ENCODE data around the gene H2AZ2. TPM values are rescaled to one million over a fixed set of nuclear protein-coding genes. Genes with fewer than 3 reads are reported as not detected.
"Not testable (repeated sequence)": the region's sequence is repeated elsewhere in the genome, so short reads cannot be mapped to it uniquely, and the experiment has no call there.

H2AZ2 gene
- polyA plus RNA-seq, 2 donors, result 70.0 to 93.6 TPM

GRCh38 chr7:44791278-44792219 is 56.3 kb downstream of the H2AZ2 start:
- no peaks in the 10 kb centered on the region for H3K4me1 ChIP-seq (ENCODE audit: control insufficient read depth in 2 of 2, insufficient read depth in 2 of 2, low read length in 1 of 2)
- no peak overlapping the region for H3K4me3 ChIP-seq (ENCODE audit: low read depth in 1 of 2, low read length in 2 of 2)
- H3K9me3 ChIP-seq (ENCODE audit: control insufficient read depth in 2 of 2, insufficient read depth in 1 of 2, low read depth in 1 of 2, low read length in 1 of 2), result no peaks in the 10 kb centered on the region
- H3K36me3 ChIP-seq (ENCODE audit: control insufficient read depth in 2 of 2, insufficient read depth in 2 of 2, low read length in 1 of 2), result no peaks in the 10 kb centered on the region
- peak overlapping the region in 1 of 2 donors; percentile 44 for H3K27ac ChIP-seq (ENCODE audit: low read depth in 2 of 2, low read length in 1 of 2)
- H3K27me3 ChIP-seq (ENCODE audit: control insufficient read depth in 1 of 2, insufficient read depth in 2 of 2, low read length in 2 of 2), result no peaks in the 10 kb centered on the region
- 82 to 87% methylated on average over 8 of the region's 8 CpGs for WGBS, 2 donors

- H3K4me1 ChIP-seq (ENCODE audit: control insufficient read depth in 2 of 2, insufficient read depth in 2 of 2, low read length in 1 of 2), result no peaks in the 10 kb centered on the region
- WGBS, 2 donors, result 80 to 84% methylated on average over 5 of the region's 5 CpGs
- no peaks in the 10 kb centered on the region for H3K9me3 ChIP-seq (ENCODE audit: control insufficient read depth in 2 of 2, insufficient read depth in 1 of 2, low read depth in 1 of 2, low read length in 1 of 2)
- no peak overlapping the region for H3K4me3 ChIP-seq (ENCODE audit: low read depth in 1 of 2, low read length in 2 of 2)
- H3K36me3 ChIP-seq (ENCODE audit: control insufficient read depth in 2 of 2, insufficient read depth in 2 of 2, low read length in 1 of 2), result no peaks in the 10 kb centered on the region
- no peak overlapping the region for H3K27ac ChIP-seq (ENCODE audit: low read depth in 2 of 2, low read length in 1 of 2)
- H3K27me3 ChIP-seq (ENCODE audit: control insufficient read depth in 1 of 2, insufficient read depth in 2 of 2, low read length in 2 of 2), result no peaks in the 10 kb centered on the region
Observed at GRCh38 chr7:44789990-44790389, 57.9 kb downstream of the H2AZ2 start.

GRCh38 chr7:44787762-44788161 is 60.1 kb downstream of the H2AZ2 start:
- 82 to 87% methylated on average over 3 of the region's 3 CpGs for WGBS, 2 donors

GRCh38 chr7:44787041-44787440 is 60.8 kb downstream of the H2AZ2 start:
- no peak overlapping the region for H3K4me3 ChIP-seq (ENCODE audit: low read depth in 1 of 2, low read length in 2 of 2)
- H3K4me1 ChIP-seq (ENCODE audit: control insufficient read depth in 2 of 2, insufficient read depth in 2 of 2, low read length in 1 of 2), result no peaks in the 10 kb centered on the region
- H3K27ac ChIP-seq (ENCODE audit: low read depth in 2 of 2, low read length in 1 of 2), result no peak overlapping the region
- WGBS, 2 donors, result 61 to 74% methylated on average over 4 of the region's 4 CpGs
- H3K9me3 ChIP-seq (ENCODE audit: control insufficient read depth in 2 of 2, insufficient read depth in 1 of 2, low read depth in 1 of 2, low read length in 1 of 2), result peaks cover 0 to 4% of the 10 kb centered on the region in 2 donors
- no peaks in the 10 kb centered on the region for H3K36me3 ChIP-seq (ENCODE audit: control insufficient read depth in 2 of 2, insufficient read depth in 2 of 2, low read length in 1 of 2)
- H3K27me3 ChIP-seq (ENCODE audit: control insufficient read depth in 1 of 2, insufficient read depth in 2 of 2, low read length in 2 of 2), result no peaks in the 10 kb centered on the region

More at GRCh38 chr7:44787762-44788161, 60.1 kb downstream of the H2AZ2 start:
- Histone ChIP-seq H3K4me3 (ENCODE audit: low read depth in 1 of 2, low read length in 2 of 2) (no peak overlapping the region), H3K27me3 (ENCODE audit: control insufficient read depth in 1 of 2, insufficient read depth in 2 of 2, low read length in 2 of 2) (no peaks in the 10 kb centered on the region), H3K27ac (ENCODE audit: low read depth in 2 of 2, low read length in 1 of 2) (no peak overlapping the region), H3K4me1 (ENCODE audit: control insufficient read depth in 2 of 2, insufficient read depth in 2 of 2, low read length in 1 of 2) (no peaks in the 10 kb centered on the region), H3K9me3 (ENCODE audit: control insufficient read depth in 2 of 2, insufficient read depth in 1 of 2, low read depth in 1 of 2, low read length in 1 of 2) (peaks cover 0 to 4% of the 10 kb centered on the region in 2 donors), H3K36me3 (ENCODE audit: control insufficient read depth in 2 of 2, insufficient read depth in 2 of 2, low read length in 1 of 2) (no peaks in the 10 kb centered on the region)

GRCh38 chr7:44785218-44785617 is 62.7 kb downstream of the H2AZ2 start:
- not testable (repeated sequence) for H3K27ac ChIP-seq (ENCODE audit: low read depth in 2 of 2, low read length in 1 of 2); H3K36me3 ChIP-seq (ENCODE audit: control insufficient read depth in 2 of 2, insufficient read depth in 2 of 2, low read length in 1 of 2); H3K4me3 ChIP-seq (ENCODE audit: low read depth in 1 of 2, low read length in 2 of 2); H3K27me3 ChIP-seq (ENCODE audit: control insufficient read depth in 1 of 2, insufficient read depth in 2 of 2, low read length in 2 of 2); H3K4me1 ChIP-seq (ENCODE audit: control insufficient read depth in 2 of 2, insufficient read depth in 2 of 2, low read length in 1 of 2); H3K9me3 ChIP-seq (ENCODE audit: control insufficient read depth in 2 of 2, insufficient read depth in 1 of 2, low read depth in 1 of 2, low read length in 1 of 2)
- 89 to 93% methylated on average over 3 of the region's 3 CpGs for WGBS, 2 donors

GRCh38 chr7:44784364-44784763 is 63.5 kb downstream of the H2AZ2 start:
- Histone ChIP-seq H3K27me3 (ENCODE audit: control insufficient read depth in 1 of 2, insufficient read depth in 2 of 2, low read length in 2 of 2) (no peaks in the 10 kb centered on the region), H3K4me3 (ENCODE audit: low read depth in 1 of 2, low read length in 2 of 2) (no peak overlapping the region), H3K4me1 (ENCODE audit: control insufficient read depth in 2 of 2, insufficient read depth in 2 of 2, low read length in 1 of 2) (peaks cover 2 to 4% of the 10 kb centered on the region in 2 donors), H3K36me3 (ENCODE audit: control insufficient read depth in 2 of 2, insufficient read depth in 2 of 2, low read length in 1 of 2) (no peaks in the 10 kb centered on the region), H3K9me3 (ENCODE audit: control insufficient read depth in 2 of 2, insufficient read depth in 1 of 2, low read depth in 1 of 2, low read length in 1 of 2) (peaks cover 0 to 4% of the 10 kb centered on the region in 2 donors), H3K27ac (ENCODE audit: low read depth in 2 of 2, low read length in 1 of 2) (no peak overlapping the region)
- WGBS, 2 donors, result 69 to 74% methylated on average over 1 of the region's 1 CpG

GRCh38 chr7:44783407-44783806 is 64.5 kb downstream of the H2AZ2 start:
- H3K9me3 ChIP-seq (ENCODE audit: control insufficient read depth in 2 of 2, insufficient read depth in 1 of 2, low read depth in 1 of 2, low read length in 1 of 2), result peaks cover 0 to 4% of the 10 kb centered on the region in 2 donors
- H3K4me1 ChIP-seq (ENCODE audit: control insufficient read depth in 2 of 2, insufficient read depth in 2 of 2, low read length in 1 of 2), result peaks cover 2 to 4% of the 10 kb centered on the region in 2 donors
- no peak overlapping the region for H3K4me3 ChIP-seq (ENCODE audit: low read depth in 1 of 2, low read length in 2 of 2)
- no peaks in the 10 kb centered on the region for H3K36me3 ChIP-seq (ENCODE audit: control insufficient read depth in 2 of 2, insufficient read depth in 2 of 2, low read length in 1 of 2)
- no peaks in the 10 kb centered on the region for H3K27me3 ChIP-seq (ENCODE audit: control insufficient read depth in 1 of 2, insufficient read depth in 2 of 2, low read length in 2 of 2)
- H3K27ac ChIP-seq (ENCODE audit: low read depth in 2 of 2, low read length in 1 of 2), result no peak overlapping the region

- no peaks in the 10 kb centered on the region for H3K27me3 ChIP-seq (ENCODE audit: control insufficient read depth in 1 of 2, insufficient read depth in 2 of 2, low read length in 2 of 2)
- peaks cover 0 to 4% of the 10 kb centered on the region in 2 donors for H3K9me3 ChIP-seq (ENCODE audit: control insufficient read depth in 2 of 2, insufficient read depth in 1 of 2, low read depth in 1 of 2, low read length in 1 of 2)
- WGBS, 2 donors, result 92 to 100% methylated on average over 1 of the region's 1 CpG
- no peaks in the 10 kb centered on the region for H3K36me3 ChIP-seq (ENCODE audit: control insufficient read depth in 2 of 2, insufficient read depth in 2 of 2, low read length in 1 of 2)
- no peak overlapping the region for H3K4me3 ChIP-seq (ENCODE audit: low read depth in 1 of 2, low read length in 2 of 2)
- H3K27ac ChIP-seq (ENCODE audit: low read depth in 2 of 2, low read length in 1 of 2), result no peak overlapping the region
- H3K4me1 ChIP-seq (ENCODE audit: control insufficient read depth in 2 of 2, insufficient read depth in 2 of 2, low read length in 1 of 2), result peaks cover 2 to 4% of the 10 kb centered on the region in 2 donors
Observed at GRCh38 chr7:44782460-44782859, 65.4 kb downstream of the H2AZ2 start.

Data from esophagus (tissue), 2 donors.